Endothelial cell of umbilical vein (primary cell): ENCODE results near the gene SLC12A8. TPM values are rescaled to one million over a fixed set of nuclear protein-coding genes. Genes with fewer than 3 reads are reported as not detected.

ENCODE experiments used
- BruUV-seq: library from RNA; stranded (reverse); fragments of 400-500 nt; replicated peaks from 2 replicates; lab custom pipeline; 2021; lab: Mats Ljungman, UMichigan
- CTCF ChIA-PET: fragments of 300-600, 350-600 bp; sonication (Branson Sonifier 250); formaldehyde crosslinking; loops from one replicate; lab custom pipeline; 2021; ENCODE audit warnings: antibody characterized with exemption, inconsistent platforms; lab: Charles Lee
- POLR2A ChIA-PET: fragments of 300-600, 350-600 bp; sonication (Branson Sonifier 250); formaldehyde crosslinking; loops from one replicate; lab custom pipeline; 2021; ENCODE audit warnings: antibody characterized with exemption, inconsistent platforms; lab: Charles Lee
- DNase-seq: peaks from one replicate; pipeline ENCODE4 v3.0.0-alpha.2; 2011; ENCODE audit warnings: low read depth, low spot score
- FAIRE-seq: peaks from 2 replicates; lab custom pipeline; 2011; peaks lifted over from hg19 to GRCh38; lab: Jason Lieb, UNC
- H2AFZ ChIP-seq: 2 replicates; pipeline ENCODE4 v1.6.0; 2012; ENCODE audit warnings: low read depth, low read length, control low read depth, inconsistent platforms
- H3K27ac ChIP-seq: 2 replicates; pipeline ENCODE4 v1.5.1; 2011; ENCODE audit warnings: low read depth, mild to moderate bottlenecking, control low read depth, low read length, moderate library complexity; ENCODE audit not compliant: insufficient read depth
- H3K27me3 ChIP-seq, 2 experiments: 2 replicates each; pipeline versions ENCODE4 v1.6.0 to v1.6.1; 2011; ENCODE audit warnings: low read length in 2 of 2, mixed read lengths in 1 of 2; ENCODE audit not compliant: control insufficient read depth in 2 of 2, insufficient read depth in 2 of 2
- H3K36me3 ChIP-seq, 2 experiments: 2 replicates in 1 of 2; 3 replicates in 1 of 2; pipeline ENCODE4 v1.5.1; 2011; ENCODE audit warnings: low read length in 2 of 2, mild to moderate bottlenecking in 1 of 2, moderate library complexity in 1 of 2; ENCODE audit not compliant: control insufficient read depth in 2 of 2, insufficient read depth in 2 of 2; ENCODE audit errors: extremely low read depth in 1 of 2
- H3K4me1 ChIP-seq: 3 replicates; pipeline ENCODE4 v1.5.1; 2011; ENCODE audit warnings: mild to moderate bottlenecking, low read length; ENCODE audit not compliant: control insufficient read depth, insufficient read depth; ENCODE audit errors: extremely low read depth
- H3K4me2 ChIP-seq: 2 replicates; pipeline ENCODE4 v1.6.1; 2011; ENCODE audit warnings: low read length, control low read depth, mixed read lengths; ENCODE audit not compliant: insufficient read depth
- H3K4me3 ChIP-seq, 3 experiments: fragments of 200-600 bp in 1 of 3; sonication (generic), shearing (Covaris generic) in 1 of 3; replicated peaks in 1 of 3; 2 replicates each; pipeline ENCODE4 v1.5.1; 2011 to 2016; ENCODE audit warnings: control low read depth in 3 of 3, low read length in 3 of 3, mild to moderate bottlenecking in 2 of 3, inconsistent platforms in 1 of 3, low read depth in 1 of 3, moderate library complexity in 1 of 3; ENCODE audit not compliant: insufficient read depth in 1 of 3
- H3K79me2 ChIP-seq: 2 replicates; pipeline ENCODE4 v1.6.0; 2012; ENCODE audit warnings: low read length, inconsistent platforms; ENCODE audit not compliant: control insufficient read depth, insufficient read depth
- H3K9ac ChIP-seq: replicated peaks from 2 replicates; pipeline ENCODE3; 2011; ENCODE audit warnings: low read length, control low read depth; ENCODE audit not compliant: insufficient read depth; ENCODE audit errors: extremely low read depth
- H3K9me1 ChIP-seq: replicated peaks from 3 replicates; pipeline ENCODE4 v1.6.0; 2011; ENCODE audit warnings: mild to moderate bottlenecking, low read length; ENCODE audit not compliant: control insufficient read depth, insufficient read depth; ENCODE audit errors: extremely low read depth
- H3K9me3 ChIP-seq: replicated peaks from 2 replicates; pipeline ENCODE4 v1.5.1; 2012; ENCODE audit warnings: low read length, inconsistent platforms; ENCODE audit not compliant: control insufficient read depth, insufficient read depth
- H4K20me1 ChIP-seq: replicated peaks from 2 replicates; pipeline ENCODE3; 2011; ENCODE audit warnings: mild to moderate bottlenecking, low read length; ENCODE audit not compliant: control insufficient read depth, insufficient read depth; ENCODE audit errors: extremely low read depth
- CTCF ChIP-seq, 2 donors: IDR thresholded peaks; 1 replicate in 1 of 2; 2 replicates in 1 of 2; pipeline ENCODE4 v1.5.1; 2011; ENCODE audit warnings: low read length in 2 of 2, mild to moderate bottlenecking in 2 of 2, moderate library complexity in 2 of 2, control low read depth in 1 of 2, inconsistent platforms in 1 of 2, low read depth in 1 of 2; ENCODE audit not compliant: insufficient read depth in 1 of 2; ENCODE audit errors: extremely low read depth in 1 of 2
- EZH2 ChIP-seq: IDR thresholded peaks from 2 replicates; pipeline ENCODE4 v1.6.1; 2012; ENCODE audit warnings: borderline replicate concordance, low read depth, mild to moderate bottlenecking, moderate library complexity, low read length, inconsistent platforms; ENCODE audit not compliant: severe bottlenecking
- FOS ChIP-seq: IDR thresholded peaks from 2 replicates; pipeline ENCODE4 v1.6.1; 2011; ENCODE audit warnings: mild to moderate bottlenecking, low read length, moderate library complexity, borderline replicate concordance; ENCODE audit not compliant: insufficient read depth
- GATA2 ChIP-seq: IDR thresholded peaks from 2 replicates; pipeline ENCODE4 v1.7.0; 2011; ENCODE audit warnings: low read depth, mild to moderate bottlenecking, moderate library complexity, mixed read lengths, low read length; ENCODE audit not compliant: insufficient read length, insufficient read depth
- JUN ChIP-seq: IDR thresholded peaks from 2 replicates; pipeline ENCODE4 v1.6.1; 2011; ENCODE audit warnings: borderline replicate concordance, low read depth; ENCODE audit not compliant: insufficient read length, insufficient read depth
- MAX ChIP-seq: IDR thresholded peaks from 2 replicates; pipeline ENCODE4 v1.6.1; 2011; ENCODE audit not compliant: insufficient read depth, insufficient read length
- MYC ChIP-seq: IDR thresholded peaks from one replicate; pipeline ENCODE4 v1.6.1; 2011; ENCODE audit warnings: mild to moderate bottlenecking, low read depth, low read length
- POLR2A ChIP-seq: IDR thresholded peaks from 2 replicates; pipeline ENCODE4 v1.6.1; 2012; ENCODE audit warnings: low read depth, mild to moderate bottlenecking, control low read depth, low read length
- POLR2AphosphoS5 ChIP-seq: IDR thresholded peaks from 2 replicates; pipeline ENCODE4 v1.6.1; 2012; ENCODE audit warnings: low read depth, mild to moderate bottlenecking, control low read depth, low read length, moderate library complexity; ENCODE audit not compliant: insufficient read depth
- dilution Hi-C: fragments of 300-500 bp; cut with MboI; formaldehyde crosslinking; loops from one replicate; pipeline ENCODE4 v1.15.0; 2019; ENCODE audit warnings: low sequenced_read_pairs; ENCODE audit not compliant: extremely low pct_ligation_motif_present
- intact Hi-C: fragments of 100-400 bp; cut with micrococcal nuclease; formaldehyde crosslinking; loops from one replicate; pipeline ENCODE4 v1.10.0; 2022
- polyA plus RNA-seq, 4 experiments: library from polyadenylated mRNA; depleted of rRNA in 3 of 4; stranded (reverse) in 3 of 4; unstranded in 1 of 4; fragments of >200 nt; gene quantifications; 2 replicates each; pipeline versions ENCODE4 v1.2.1 to v1.2.3, GENCODE V29; 2011 to 2012; ENCODE audit warnings: missing spikeins in 1 of 4
- total RNA-seq: library from RNA; stranded (reverse); gene quantifications from 2 replicates; pipeline ENCODE4 v1.2.3, GENCODE V29; 2021

Gene SLC12A8
- total and polyA plus RNA-seq, 2 donors (not counting 3 experiments of a cell fraction or from before 2014, with no cell fraction given), result 0.86 to 0.90 TPM

- no TSS peak for BruUV-seq
- DNase-seq (no peak), FAIRE-seq (no peak)
- Histone ChIP-seq H3K9me1 (no peaks in the 10 kb centered on the region), H3K27ac (no peak overlapping the region), H3K27me3 (peaks cover 0 to 2% of the 10 kb centered on the region in 2 experiments), H3K79me2 (no peaks in the 10 kb centered on the region), H4K20me1 (no peaks in the 10 kb centered on the region), H3K4me1 (no peaks in the 10 kb centered on the region), H2AFZ (no peak overlapping the region), H3K36me3 (no peaks in the 10 kb centered on the region), H3K9ac (no peak overlapping the region), H3K9me3 (no peaks in the 10 kb centered on the region), H3K4me3 (no peak overlapping the region), H3K4me2 (no peak overlapping the region)
- TF ChIP-seq POLR2AphosphoS5 (no peak), GATA2 (no peak), JUN (no peak), CTCF (IDR thresholded peaks at IDR 0.05; ENCODE audit: extremely low read depth in 1 of 2, insufficient read depth in 1 of 2, low read depth in 1 of 2, low read length in 2 of 2) (no peak), POLR2A (no peak), FOS (no peak), MAX (no peak), EZH2 (no peak), MYC (no peak)
- CTCF ChIA-PET, result no interaction called here
- intact Hi-C loops, result no loop called here
- dilution Hi-C loops, result no loop called here
- POLR2A ChIA-PET, result no interaction called here
Measured at GRCh38 chr3:125172346-125172745, 40.2 kb downstream of the SLC12A8 start.
